Activated CD4-positive, alpha-beta T cell treated with anti-CD3 and anti-CD28 coated beads for 36 hours (primary cell): ENCODE results near the gene ATXN1. TPM values are rescaled to one million over a fixed set of nuclear protein-coding genes. Genes with fewer than 3 reads are reported as not detected.

Source experiments
- ATAC-seq: fragments of 200-7000 bp; cut with Tn5 transposase; one replicate; pipeline ENCODE4 v1.10.0; 2021; ENCODE audit warnings: mild to moderate bottlenecking, moderate library complexity
- CTCF ChIA-PET: fragments of 350-600 bp; sonication (Branson Sonifier 250); formaldehyde crosslinking; loops from one replicate; lab custom pipeline; 2021; ENCODE audit warnings: antibody characterized with exemption; lab: Charles Lee
- POLR2A ChIA-PET: fragments of 350-600 bp; sonication (Branson Sonifier 250); formaldehyde crosslinking; loops from one replicate; lab custom pipeline; 2021; ENCODE audit warnings: antibody characterized with exemption, inconsistent platforms; lab: Charles Lee
- DNase-seq: peaks from one replicate; pipeline ENCODE4 v3.0.0-alpha.2; 2020
- H3K27ac Mint-ChIP-seq: one replicate; pipeline ENCODE4 v1.8.0; 2021; ENCODE audit warnings: mixed read lengths
- H3K27me3 Mint-ChIP-seq: one replicate; pipeline ENCODE4 v1.8.0; 2021; ENCODE audit warnings: mixed read lengths
- H3K36me3 Mint-ChIP-seq: one replicate; pipeline ENCODE4 v1.8.0; 2021; ENCODE audit warnings: low read depth, mixed read lengths
- H3K4me1 Mint-ChIP-seq: one replicate; pipeline ENCODE4 v1.8.0; 2021; ENCODE audit warnings: mixed read lengths
- H3K4me3 Mint-ChIP-seq: one replicate; pipeline ENCODE4 v1.8.0; 2021; ENCODE audit warnings: mild to moderate bottlenecking, moderate library complexity, mixed read lengths
- H3K9me3 Mint-ChIP-seq: one replicate; pipeline ENCODE4 v1.8.0; 2021; ENCODE audit warnings: low read depth, mixed read lengths
- intact Hi-C, 2 experiments: fragments of 100-400 bp; cut with DNase I in 1 of 2; cut with micrococcal nuclease in 1 of 2; formaldehyde crosslinking; loops; one replicate each; pipeline versions ENCODE4 v1.14.2 to v1.15.1; 2022 to 2024; cut with DNase I, micrococcal nuclease
- total RNA-seq, 2 experiments: library from RNA; stranded (reverse); gene quantifications; one replicate each; pipeline ENCODE4 v1.2.3, GENCODE V29; 2021

ATXN1 gene
- total RNA-seq, 2 experiments from 2014 or later, result 19.8 to 22.8 TPM

GRCh38 chr6:16430391-16431089 is 330.7 kb downstream of the ATXN1 start:
- CTCF ChIA-PET, result interaction anchor here (0.9 kb wide), 1 partner anchor 17 kb away, joined by 4 read pairs; no protein-coding TSS in a partner anchor
- Mint-ChIP-seq H3K36me3 (peaks cover 20% of the 10 kb centered on the region), H3K27me3 (no peaks in the 10 kb centered on the region), H3K4me3 (no peak overlapping the region), H3K9me3 (no peaks in the 10 kb centered on the region), H3K27ac (no peak overlapping the region), H3K4me1 (peaks cover 49% of the 10 kb centered on the region)
- ATAC-seq, result no peak
- POLR2A ChIA-PET, result no interaction called here
- no peak for DNase-seq
- intact Hi-C loops, result no loop called here

- ATAC-seq, result no peak
- H3K36me3 Mint-ChIP-seq, result peaks cover 13% of the 10 kb centered on the region
- POLR2A ChIA-PET, result interaction anchor here (0.6 kb wide), 1 partner anchor 459 kb away, joined by 3 read pairs; no protein-coding TSS in a partner anchor
Measured at GRCh38 chr6:16429669-16430068, 331.6 kb downstream of the ATXN1 start.

GRCh38 chr6:16427124-16427523 is 334.1 kb downstream of the ATXN1 start:
- Mint-ChIP-seq H3K9me3 (no peaks in the 10 kb centered on the region), H3K36me3 (peaks cover 13% of the 10 kb centered on the region), H3K27ac (no peak overlapping the region), H3K4me1 (peaks cover 34% of the 10 kb centered on the region), H3K4me3 (no peak overlapping the region), H3K27me3 (no peaks in the 10 kb centered on the region)
- DNase-seq, result no peak
- ATAC-seq, result no peak
- CTCF ChIA-PET, result interaction anchor here (1.2 to 1.8 kb wide), 3 partner anchors 11 to 84 kb away, joined by 3 to 4 read pairs (median 3); no protein-coding TSS in a partner anchor
- intact Hi-C loops, result loop anchor here in 1 of 2 experiments (10.0 kb wide), 1 partner anchor 292 kb away; no protein-coding TSS in a partner anchor
- POLR2A ChIA-PET, result interaction anchor here (0.7 kb wide), 1 partner anchor 14 kb away, joined by 4 read pairs; no protein-coding TSS in a partner anchor

More at GRCh38 chr6:16429669-16430068, 331.6 kb downstream of the ATXN1 start:
- CTCF ChIA-PET, result interaction anchor here (0.9 kb wide), 1 partner anchor 16 kb away, joined by 4 read pairs; no protein-coding TSS in a partner anchor
- Mint-ChIP-seq H3K27me3 (no peaks in the 10 kb centered on the region), H3K9me3 (no peaks in the 10 kb centered on the region), H3K4me1 (peaks cover 40% of the 10 kb centered on the region), H3K4me3 (no peak overlapping the region), H3K27ac (no peak overlapping the region)
- intact Hi-C loops, result loop anchor here in 1 of 2 experiments (10.0 kb wide), 1 partner anchor 295 kb away; no protein-coding TSS in a partner anchor
- no peak for DNase-seq

- ATAC-seq, result no peak
- POLR2A ChIA-PET, result no interaction called here
- CTCF ChIA-PET, result interaction anchor here (0.6 to 1.5 kb wide), 2 partner anchors 85 to 345 kb away, joined by 3 to 4 read pairs; no protein-coding TSS in a partner anchor
- Mint-ChIP-seq H3K27ac (peak overlapping the region; percentile 13), H3K4me3 (no peak overlapping the region), H3K4me1 (peaks cover 34% of the 10 kb centered on the region), H3K27me3 (no peaks in the 10 kb centered on the region), H3K9me3 (no peaks in the 10 kb centered on the region), H3K36me3 (peaks cover 11% of the 10 kb centered on the region)
- intact Hi-C loops, result loop anchor here in 1 of 2 experiments (10.0 kb wide), 1 partner anchor 291 kb away; no protein-coding TSS in a partner anchor
- DNase-seq, result no peak
Measured at GRCh38 chr6:16425881-16426615, 335.2 kb downstream of the ATXN1 start.

GRCh38 chr6:16421462-16421960 is 339.7 kb downstream of the ATXN1 start:
- Mint-ChIP-seq H3K4me1 (peaks cover 53% of the 10 kb centered on the region), H3K27ac (peak overlapping the region; percentile 94), H3K27me3 (no peaks in the 10 kb centered on the region), H3K4me3 (peak overlapping the region; percentile 58), H3K36me3 (no peaks in the 10 kb centered on the region), H3K9me3 (no peaks in the 10 kb centered on the region)
- intact Hi-C loops, result loop anchor here (1.0 to 10.0 kb wide), 8 partner anchors 11 to 339 kb away; partner anchors contain the start of gene ATXN1 (in 1 of the 2)
- ChIA-PET POLR2A (interaction anchor here (0.7 to 1.4 kb wide), 4 partner anchors 16 to 165 kb away, joined by 3 to 4 read pairs (median 3); no protein-coding TSS in a partner anchor), CTCF (interaction anchor here (0.6 to 1.8 kb wide), 5 partner anchors 11 to 933 kb away, joined by 3 to 8 read pairs (median 4); no protein-coding TSS in a partner anchor)
- ATAC-seq (no peak), DNase-seq (no peak)

GRCh38 chr6:16420715-16421461 is 340.4 kb downstream of the ATXN1 start:
- ChIA-PET CTCF (interaction anchor here (0.6 to 1.8 kb wide), 16 partner anchors 12 to 934 kb away, joined by 3 to 8 read pairs (median 4); partner anchors contain the start of gene ATXN1), POLR2A (interaction anchor here (0.6 to 1.4 kb wide), 7 partner anchors 17 to 165 kb away, joined by 3 to 4 read pairs (median 3); no protein-coding TSS in a partner anchor)
- H3K27ac Mint-ChIP-seq, result peak overlapping the region; percentile 94
- no peaks in the 10 kb centered on the region for H3K36me3 Mint-ChIP-seq
- H3K9me3 Mint-ChIP-seq, result no peaks in the 10 kb centered on the region
- H3K4me3 Mint-ChIP-seq, result peak overlapping the region; percentile 58
- no peaks in the 10 kb centered on the region for H3K27me3 Mint-ChIP-seq
- intact Hi-C loops, result loop anchor here (1.0 to 10.0 kb wide), 9 partner anchors 11 to 340 kb away; partner anchors contain the start of gene ATXN1 (in 1 of the 2)
- peaks cover 53% of the 10 kb centered on the region for H3K4me1 Mint-ChIP-seq
- ATAC-seq, result peak; percentile 82
- peak; percentile 66 for DNase-seq

GRCh38 chr6:16420337-16420714 is 340.9 kb downstream of the ATXN1 start:
- POLR2A ChIA-PET, result interaction anchor here (0.6 to 1.4 kb wide), 3 partner anchors 17 to 54 kb away, joined by 3 read pairs; no protein-coding TSS in a partner anchor

GRCh38 chr6:16419636-16420336 is 341.5 kb downstream of the ATXN1 start:
- peak overlapping the region; percentile 58 for H3K4me3 Mint-ChIP-seq
- ATAC-seq (peak; percentile 11), DNase-seq (no peak)
- intact Hi-C loops, result loop anchor here (1.0 to 10.0 kb wide), 8 partner anchors 15 to 341 kb away; partner anchors contain the start of gene ATXN1 (in 1 of the 2)
- peak overlapping the region; percentile 94 for H3K27ac Mint-ChIP-seq
- no peaks in the 10 kb centered on the region for H3K9me3 Mint-ChIP-seq
- H3K4me1 Mint-ChIP-seq, result peaks cover 56% of the 10 kb centered on the region
- ChIA-PET POLR2A (no interaction called here), CTCF (interaction anchor here (0.9 to 1.8 kb wide), 10 partner anchors 11 to 351 kb away, joined by 3 to 5 read pairs (median 4); partner anchors contain the start of gene ATXN1)
- H3K36me3 Mint-ChIP-seq, result no peaks in the 10 kb centered on the region
- no peaks in the 10 kb centered on the region for H3K27me3 Mint-ChIP-seq

More at GRCh38 chr6:16420337-16420714, 340.9 kb downstream of the ATXN1 start:
- H3K4me3 Mint-ChIP-seq, result peak overlapping the region; percentile 58
- no peaks in the 10 kb centered on the region for H3K27me3 Mint-ChIP-seq
- CTCF ChIA-PET, result interaction anchor here (0.7 to 1.8 kb wide), 13 partner anchors 11 to 350 kb away, joined by 3 to 8 read pairs (median 4); partner anchors contain the start of gene ATXN1
- ATAC-seq (peak; percentile 34), DNase-seq (no peak)
- peaks cover 55% of the 10 kb centered on the region for H3K4me1 Mint-ChIP-seq
- H3K9me3 Mint-ChIP-seq, result no peaks in the 10 kb centered on the region
- intact Hi-C loops, result loop anchor here (1.0 to 10.0 kb wide), 8 partner anchors 14 to 340 kb away; partner anchors contain the start of gene ATXN1 (in 1 of the 2)
- no peaks in the 10 kb centered on the region for H3K36me3 Mint-ChIP-seq
- H3K27ac Mint-ChIP-seq, result peak overlapping the region; percentile 94

- no peak for DNase-seq
- CTCF ChIA-PET, result no interaction called here
- H3K27ac Mint-ChIP-seq, result no peak overlapping the region
- no peak overlapping the region for H3K4me3 Mint-ChIP-seq
- peaks cover 65% of the 10 kb centered on the region for H3K4me1 Mint-ChIP-seq
- POLR2A ChIA-PET, result no interaction called here
- H3K9me3 Mint-ChIP-seq, result no peaks in the 10 kb centered on the region
- no peaks in the 10 kb centered on the region for H3K27me3 Mint-ChIP-seq
- H3K36me3 Mint-ChIP-seq, result no peaks in the 10 kb centered on the region
- no peak for ATAC-seq
- intact Hi-C loops, result no loop called here
Measured at GRCh38 chr6:16418151-16418550, 343.1 kb downstream of the ATXN1 start.
